ENCODE results near the gene OSBPL3. TPM values are rescaled to one million over a fixed set of nuclear protein-coding genes. Genes with fewer than 3 reads are reported as not detected.

Gene OSBPL3
- total RNA-seq, 1 experiment from 2014 or later = 45.1 TPM

DNA sequence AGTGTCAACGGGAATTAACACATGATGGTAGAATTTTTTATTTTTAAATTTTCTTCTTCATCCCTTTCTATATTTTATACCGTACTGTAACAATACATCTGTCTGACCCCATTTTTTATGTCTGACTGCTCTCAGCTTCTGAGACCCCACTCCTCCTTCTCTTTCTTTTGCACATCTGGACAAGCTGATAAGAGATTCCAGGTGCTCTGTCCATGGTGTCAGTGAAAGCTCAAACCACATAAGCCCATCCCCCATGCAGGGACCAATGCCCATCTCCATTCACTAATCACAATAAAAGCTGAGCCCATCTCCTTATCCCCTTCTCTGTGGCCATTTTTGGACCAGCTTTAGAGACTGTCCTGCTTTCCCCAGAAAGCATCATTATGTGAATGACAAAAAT lies 231.5 kb downstream of the OSBPL3 start:
- no peaks in the 10 kb centered on the region for H3K27me3 ChIP-seq (replicated peaks; ENCODE audit: control insufficient read depth, insufficient read depth, low read length)
- CTCF ChIA-PET = no interaction called here
- DNase-seq = no peak
- H3K4me1 ChIP-seq = peaks cover 51% of the 10 kb centered on the region
- Mint-ChIP-seq H3K4me3 (ENCODE audit: unreplicated experiment) (no peak overlapping the region), H3K27me3 (ENCODE audit: insufficient read depth, unreplicated experiment) (no peaks in the 10 kb centered on the region), H3K4me1 (ENCODE audit: low read depth, unreplicated experiment) (peaks cover 37% of the 10 kb centered on the region), H3K27ac (ENCODE audit: unreplicated experiment) (no peak overlapping the region), H3K9me3 (ENCODE audit: unreplicated experiment) (no peaks in the 10 kb centered on the region), H3K36me3 (ENCODE audit: insufficient read depth, unreplicated experiment) (peaks cover 26% of the 10 kb centered on the region)
- H3K4me3 ChIP-seq (ENCODE audit: low read depth, low read length) = no peak overlapping the region
- BruUV-seq (replicated peaks) = no TSS peak
- TF ChIP-seq, protein P1, sequence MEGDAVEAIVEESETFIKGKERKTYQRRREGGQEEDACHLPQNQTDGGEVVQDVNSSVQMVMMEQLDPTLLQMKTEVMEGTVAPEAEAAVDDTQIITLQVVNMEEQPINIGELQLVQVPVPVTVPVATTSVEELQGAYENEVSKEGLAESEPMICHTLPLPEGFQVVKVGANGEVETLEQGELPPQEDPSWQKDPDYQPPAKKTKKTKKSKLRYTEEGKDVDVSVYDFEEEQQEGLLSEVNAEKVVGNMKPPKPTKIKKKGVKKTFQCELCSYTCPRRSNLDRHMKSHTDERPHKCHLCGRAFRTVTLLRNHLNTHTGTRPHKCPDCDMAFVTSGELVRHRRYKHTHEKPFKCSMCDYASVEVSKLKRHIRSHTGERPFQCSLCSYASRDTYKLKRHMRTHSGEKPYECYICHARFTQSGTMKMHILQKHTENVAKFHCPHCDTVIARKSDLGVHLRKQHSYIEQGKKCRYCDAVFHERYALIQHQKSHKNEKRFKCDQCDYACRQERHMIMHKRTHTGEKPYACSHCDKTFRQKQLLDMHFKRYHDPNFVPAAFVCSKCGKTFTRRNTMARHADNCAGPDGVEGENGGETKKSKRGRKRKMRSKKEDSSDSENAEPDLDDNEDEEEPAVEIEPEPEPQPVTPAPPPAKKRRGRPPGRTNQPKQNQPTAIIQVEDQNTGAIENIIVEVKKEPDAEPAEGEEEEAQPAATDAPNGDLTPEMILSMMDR (IDR thresholded peaks at IDR 0.05; ENCODE audit: insufficient read depth in 1 of 2, low read depth in 1 of 2, low read length in 1 of 2, severe bottlenecking in 1 of 2, unreplicated experiment in 1 of 2) = no peak
- POLR2A ChIA-PET = no interaction called here
- H3K9me3 ChIP-seq = no peaks in the 10 kb centered on the region
- no peaks in the 10 kb centered on the region for H3K36me3 ChIP-seq (ENCODE audit: control insufficient read depth, insufficient read depth, low read length)
- intact Hi-C loops (cut with micrococcal nuclease; ENCODE audit: unreplicated experiment) = no loop called here

Other genes with a start within 250 kb of the OSBPL3 start
- gene GSDME, start 222.7 kb downstream of the OSBPL3 start, total RNA-seq (2022) = 32.9 and 35.2 TPM in 2 replicates
- 156 and 177 TPM in 2 replicates for gene CYCS, start 145.1 kb upstream of the OSBPL3 start, total RNA-seq (2022)
- gene NPVF, start 248.3 kb upstream of the OSBPL3 start, total RNA-seq (2022) = not detected in 2 replicates